22Rv1 (cell line): Measurements from ENCODE around the gene DENND1A.

ENCODE experiments used
- ZFX ChIP-seq: fragments of 450-650 bp; IDR thresholded peaks from 2 replicates; pipeline ENCODE4 v1.6.1; 2017; ENCODE audit warnings: antibody characterized with exemption, borderline replicate concordance
- TF ChIP-seq, protein P1 (sequence below): fragments of 450-650 bp; IDR thresholded peaks from 2 replicates; pipeline ENCODE4 v1.5.1; 2017; ENCODE audit warnings: mild to moderate bottlenecking

DNA sequence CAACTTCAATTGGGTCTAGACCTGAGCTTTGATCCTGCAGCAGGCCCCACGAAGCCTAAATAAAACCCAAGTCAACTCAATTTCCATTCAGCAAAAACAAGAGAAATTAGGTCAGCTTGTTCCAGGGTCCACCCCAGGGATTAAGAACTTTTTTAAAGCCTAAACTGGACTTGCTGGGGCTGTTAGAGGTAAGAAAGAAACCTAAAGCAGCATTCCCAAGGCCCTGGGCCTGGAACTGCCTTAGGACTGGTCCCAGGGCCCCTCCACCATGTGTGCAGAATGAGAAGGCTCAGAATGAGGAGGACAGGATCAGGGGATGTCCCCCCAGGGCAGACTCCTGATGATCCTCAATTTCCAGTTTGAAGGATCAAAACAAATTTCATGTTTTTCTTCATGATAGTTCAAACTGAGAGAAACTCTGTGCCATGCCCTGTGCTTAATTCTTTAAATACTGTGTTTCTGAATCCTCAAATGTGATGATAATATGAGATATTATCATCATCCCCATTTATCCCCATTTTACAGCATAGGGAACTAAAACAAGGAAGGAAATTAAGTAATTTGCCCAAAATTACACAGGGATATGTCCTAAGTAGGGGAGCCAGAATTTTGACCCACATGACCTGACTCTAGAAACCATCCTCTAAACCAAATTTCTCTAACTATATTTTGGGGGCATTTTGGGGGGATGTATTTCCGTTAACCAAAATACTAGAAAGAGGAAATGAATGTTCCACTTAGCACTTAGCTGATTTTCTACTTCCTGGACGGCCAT, 64.5 kb downstream of the DENND1A start:
- TF ChIP-seq, protein P1, sequence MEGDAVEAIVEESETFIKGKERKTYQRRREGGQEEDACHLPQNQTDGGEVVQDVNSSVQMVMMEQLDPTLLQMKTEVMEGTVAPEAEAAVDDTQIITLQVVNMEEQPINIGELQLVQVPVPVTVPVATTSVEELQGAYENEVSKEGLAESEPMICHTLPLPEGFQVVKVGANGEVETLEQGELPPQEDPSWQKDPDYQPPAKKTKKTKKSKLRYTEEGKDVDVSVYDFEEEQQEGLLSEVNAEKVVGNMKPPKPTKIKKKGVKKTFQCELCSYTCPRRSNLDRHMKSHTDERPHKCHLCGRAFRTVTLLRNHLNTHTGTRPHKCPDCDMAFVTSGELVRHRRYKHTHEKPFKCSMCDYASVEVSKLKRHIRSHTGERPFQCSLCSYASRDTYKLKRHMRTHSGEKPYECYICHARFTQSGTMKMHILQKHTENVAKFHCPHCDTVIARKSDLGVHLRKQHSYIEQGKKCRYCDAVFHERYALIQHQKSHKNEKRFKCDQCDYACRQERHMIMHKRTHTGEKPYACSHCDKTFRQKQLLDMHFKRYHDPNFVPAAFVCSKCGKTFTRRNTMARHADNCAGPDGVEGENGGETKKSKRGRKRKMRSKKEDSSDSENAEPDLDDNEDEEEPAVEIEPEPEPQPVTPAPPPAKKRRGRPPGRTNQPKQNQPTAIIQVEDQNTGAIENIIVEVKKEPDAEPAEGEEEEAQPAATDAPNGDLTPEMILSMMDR, result no peak
- no peak for TF ChIP-seq ZFX
